ENCODE data around the gene SMTNL2.
"Not testable (repeated sequence)": the region's sequence is repeated elsewhere in the genome, so short reads cannot be mapped to it uniquely, and the experiment has no call there.

SMTNL2 gene

DNA sequence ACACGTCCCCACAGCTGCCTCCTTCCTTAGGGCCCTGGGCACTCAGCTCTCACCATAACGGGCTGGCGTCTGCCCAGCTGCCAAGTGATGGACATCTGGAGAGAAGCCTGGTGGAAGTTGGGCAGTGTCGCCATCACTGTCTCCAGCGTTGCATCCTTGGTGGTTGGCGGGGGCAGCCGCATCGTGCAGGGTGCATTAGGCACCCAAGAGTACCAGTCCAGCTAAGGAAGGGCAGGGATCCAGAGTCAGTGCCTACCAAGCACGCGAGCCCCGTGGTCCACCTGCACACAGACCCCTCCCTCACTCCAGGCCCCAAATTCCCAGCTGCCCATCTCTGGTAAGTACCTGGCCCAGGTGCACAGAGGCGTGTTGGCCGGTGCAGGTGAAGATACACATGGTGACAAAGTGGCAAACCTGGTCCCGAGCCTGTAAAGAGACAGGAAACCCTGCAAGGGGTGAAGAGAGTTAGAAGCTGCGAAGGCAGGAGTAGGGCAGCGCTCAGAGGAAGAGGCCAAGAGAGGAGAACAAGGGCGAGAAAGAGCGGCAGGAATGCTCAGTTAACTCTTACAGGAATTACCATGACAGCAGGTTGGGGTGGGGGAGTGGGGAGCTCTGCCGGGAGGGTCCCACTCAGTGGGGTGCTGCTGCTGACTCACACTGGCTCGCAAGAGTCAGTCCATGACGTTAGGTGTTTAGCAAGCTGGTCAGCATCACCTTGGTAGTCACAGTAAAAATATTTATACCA, 47.7 kb downstream of the SMTNL2 start:
- no peak for DNase-seq (ENCODE audit: low read depth in 1 of 2, low spot score in 1 of 2)

GRCh38 chr17:4632581-4632920, 48.2 kb downstream of the SMTNL2 start:
- no peak for DNase-seq (ENCODE audit: low read depth in 1 of 2, low spot score in 1 of 2)

- DNase-seq (ENCODE audit: low read depth in 1 of 2, low spot score in 1 of 2): no peak
Observed at GRCh38 chr17:4633643-4634042, 49.3 kb downstream of the SMTNL2 start.

DNA sequence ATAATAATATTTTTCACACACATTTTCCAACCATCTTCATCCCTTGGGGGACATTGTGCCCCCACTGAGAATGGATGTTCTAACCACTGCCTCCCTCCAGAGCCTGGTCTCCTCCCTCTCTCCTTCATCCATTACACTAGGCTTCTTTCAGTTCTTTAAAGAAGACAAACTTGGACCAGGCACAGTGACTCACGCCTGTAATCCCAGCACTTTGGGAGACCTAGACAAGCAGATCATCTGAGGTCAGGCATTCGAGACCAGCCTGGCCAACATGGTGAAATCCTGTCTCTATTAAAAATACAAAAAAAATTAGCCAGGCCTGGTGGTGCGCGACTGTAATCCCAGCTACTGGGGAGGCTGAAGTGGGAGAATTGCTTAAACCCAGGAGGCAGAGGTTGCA, 50.6 kb downstream of the SMTNL2 start:
- DNase-seq (ENCODE audit: low read depth in 1 of 2, low spot score in 1 of 2): no peak

DNA sequence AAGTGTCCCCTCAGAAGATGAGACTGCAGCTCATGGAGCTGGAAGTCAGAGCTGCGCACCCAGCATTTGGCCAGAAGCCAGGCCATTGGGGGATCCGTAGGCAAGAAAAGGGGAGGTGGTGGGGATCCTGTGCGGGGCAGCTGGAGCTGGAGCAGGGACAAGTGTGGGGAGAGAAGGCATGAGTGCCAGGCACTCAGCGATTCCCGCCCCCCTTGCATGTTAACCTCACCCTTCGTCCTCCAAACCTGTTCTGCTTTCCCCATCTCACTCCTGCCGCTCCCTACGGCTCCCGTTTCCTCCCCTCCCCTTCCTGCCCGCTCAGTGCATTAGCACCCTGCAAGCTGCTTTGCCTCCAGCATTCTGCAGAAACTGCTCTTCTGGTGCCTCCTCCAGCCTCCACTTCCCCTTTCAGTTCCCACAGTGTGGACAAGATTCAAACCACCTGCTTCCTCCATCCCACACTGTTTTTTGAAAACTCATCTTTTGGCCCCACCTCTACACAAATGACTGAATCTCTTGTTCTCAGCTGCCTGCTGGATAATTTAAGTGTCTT, 51.6 kb downstream of the SMTNL2 start:
- no peak for DNase-seq (ENCODE audit: low read depth in 1 of 2, low spot score in 1 of 2)

- DNase-seq (ENCODE audit: low read depth in 1 of 2, low spot score in 1 of 2): no peak
Observed at GRCh38 chr17:4636474-4637100, 52.3 kb downstream of the SMTNL2 start.

GRCh38 chr17:4638766-4639165, 54.4 kb downstream of the SMTNL2 start:
- DNase-seq (ENCODE audit: low read depth in 1 of 2, low spot score in 1 of 2): not testable (repeated sequence)

DNA sequence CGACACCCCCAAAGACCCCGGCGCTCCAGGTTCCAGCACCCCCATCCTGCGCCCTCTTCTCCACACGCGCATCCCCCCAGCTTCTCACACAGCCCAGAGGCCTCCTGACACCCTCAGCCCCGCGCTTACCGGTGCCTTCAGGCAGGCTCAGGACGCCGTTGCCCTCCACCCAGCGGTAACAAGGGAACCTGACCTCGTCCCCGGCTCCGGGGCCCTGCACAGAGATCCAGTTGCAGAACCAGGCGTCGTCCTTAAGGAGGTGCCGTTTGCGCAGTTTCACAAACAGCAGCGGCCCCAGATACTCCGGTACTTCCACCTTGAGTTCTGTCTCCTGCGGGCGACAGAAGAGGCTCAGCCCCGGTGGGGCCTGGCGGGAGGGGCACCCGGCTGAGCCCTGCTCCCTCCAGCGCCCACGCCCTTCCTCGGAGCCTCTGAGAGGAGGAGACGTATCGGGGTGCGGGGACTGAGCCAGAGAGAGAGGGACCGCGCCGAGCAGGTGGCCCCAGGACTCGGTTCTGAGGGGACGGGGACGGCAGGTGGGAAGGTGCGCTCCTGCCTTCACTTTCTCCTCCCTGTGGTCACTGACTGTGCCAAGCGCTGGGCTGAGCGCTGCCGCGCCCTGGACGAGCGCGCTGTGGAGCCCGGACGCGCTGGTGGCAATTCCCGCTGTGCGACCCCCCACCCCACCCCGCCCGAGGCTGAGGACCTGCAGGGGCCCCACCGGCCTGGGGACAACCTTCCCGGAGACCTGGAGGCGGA, 55.2 kb downstream of the SMTNL2 start:
- not testable (repeated sequence) for DNase-seq (ENCODE audit: low read depth in 1 of 2, low spot score in 1 of 2)

GRCh38 chr17:4640569-4641188, 56.4 kb downstream of the SMTNL2 start:
- DNase-seq (ENCODE audit: low read depth in 1 of 2, low spot score in 1 of 2): not testable (repeated sequence)

DNA sequence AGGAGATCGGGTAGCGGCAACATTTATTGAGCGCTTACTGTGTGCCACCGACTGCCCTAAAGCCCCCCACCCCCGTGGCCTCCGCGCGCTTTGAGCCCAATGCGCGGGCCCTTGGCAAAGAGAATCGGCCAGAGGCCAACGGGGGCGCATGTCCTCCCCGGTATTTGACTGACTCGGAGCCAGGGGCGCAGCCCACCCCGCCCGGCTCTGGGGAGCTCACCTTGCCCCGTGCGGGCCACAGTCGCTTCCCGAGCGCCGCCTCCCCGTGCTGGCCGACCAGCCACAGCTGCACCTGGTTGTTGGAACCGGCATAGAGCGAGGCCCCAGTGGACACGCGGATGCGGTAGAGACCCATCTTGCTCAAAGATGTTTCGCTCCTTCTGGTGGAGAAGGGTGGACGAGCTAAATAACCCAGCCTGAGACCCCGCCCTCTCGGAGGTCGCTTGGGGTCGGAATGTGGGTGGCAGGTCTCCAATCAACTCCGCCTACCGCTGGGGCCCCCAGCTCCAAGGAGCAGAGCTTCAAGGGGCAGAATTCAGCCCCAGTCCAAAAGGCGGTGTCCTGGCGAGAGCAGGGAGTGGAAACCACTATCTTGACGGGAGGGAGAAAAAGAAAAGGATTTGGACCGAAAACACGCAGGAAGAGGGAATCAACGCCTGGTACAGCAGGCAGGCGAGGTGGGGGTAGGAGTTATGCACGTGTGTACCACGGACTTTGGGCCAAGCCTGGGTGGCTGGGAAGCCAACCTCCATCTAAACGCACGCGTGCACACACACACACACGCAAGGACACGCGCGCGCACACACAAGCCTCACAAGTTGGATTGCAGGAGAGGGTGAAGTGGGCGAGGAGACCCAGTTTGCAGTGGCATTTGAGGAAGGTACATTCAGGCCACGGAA, 57.2 kb downstream of the SMTNL2 start, which contains the start of gene ALOX15:
ALOX15 (minus strand) TSS at position 382 of the 899 bp plus-strand sequence; CDS start at position 355, 27 bp downstream.
- no peak for DNase-seq (ENCODE audit: low read depth in 1 of 2, low spot score in 1 of 2)

DNA sequence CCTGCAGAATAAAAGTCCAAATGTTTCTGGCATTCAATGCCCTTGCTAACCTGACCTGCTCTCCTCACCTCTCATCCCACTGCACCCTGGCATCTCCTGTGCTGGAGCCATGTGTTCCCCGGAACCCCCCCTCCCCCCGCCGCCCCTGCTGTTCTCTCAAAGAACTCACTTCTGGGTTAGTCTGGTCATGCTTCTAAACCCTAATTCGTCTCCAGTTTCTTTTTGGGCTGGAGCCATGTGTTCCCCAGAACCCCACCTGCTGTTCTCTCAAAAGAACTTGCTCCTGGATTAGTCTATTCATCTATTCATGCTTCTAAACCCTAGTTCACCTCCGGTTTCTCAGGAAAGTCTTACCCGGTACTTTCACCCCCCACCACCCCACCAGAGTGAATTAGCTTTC, 58.0 kb downstream of the SMTNL2 start:
- DNase-seq (ENCODE audit: low read depth in 1 of 2, low spot score in 1 of 2): no peak

GRCh38 chr17:4643676-4644075, 59.3 kb downstream of the SMTNL2 start:
- no peak for DNase-seq (ENCODE audit: low read depth in 1 of 2, low spot score in 1 of 2)

GRCh38 chr17:4645642-4646041, 61.3 kb downstream of the SMTNL2 start:
- DNase-seq (ENCODE audit: low read depth in 1 of 2, low spot score in 1 of 2): no peak

GRCh38 chr17:4648741-4649140, 64.4 kb downstream of the SMTNL2 start:
- DNase-seq (ENCODE audit: low read depth in 1 of 2, low spot score in 1 of 2): no peak

DNA sequence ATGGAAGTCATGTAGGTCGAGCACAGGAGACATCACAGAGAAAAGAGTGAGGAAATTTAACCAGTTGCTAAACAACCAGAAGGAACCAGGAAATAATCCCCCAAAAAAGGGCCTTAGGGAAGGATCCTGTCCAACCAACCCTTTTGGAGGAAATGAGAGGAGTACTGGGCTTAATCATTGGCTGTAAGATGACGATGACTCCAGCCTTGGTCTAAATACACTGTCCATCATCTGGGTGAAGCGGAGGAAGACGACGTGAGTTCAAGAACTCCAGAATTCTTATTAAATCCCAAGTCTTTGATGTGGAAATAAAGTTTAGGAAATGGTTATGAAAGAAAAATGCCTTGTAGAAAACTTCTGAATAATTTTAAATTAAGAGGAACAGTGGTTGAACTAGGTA, 68.7 kb downstream of the SMTNL2 start:
- DNase-seq (ENCODE audit: low read depth in 1 of 2, low spot score in 1 of 2): no peak

- not testable (repeated sequence) for DNase-seq (ENCODE audit: low read depth in 1 of 2, low spot score in 1 of 2)
Observed at GRCh38 chr17:4655933-4656332, 71.6 kb downstream of the SMTNL2 start.

- DNase-seq (ENCODE audit: low read depth in 1 of 2, low spot score in 1 of 2): no peak
Observed at GRCh38 chr17:4657678-4658077, 73.3 kb downstream of the SMTNL2 start.

All from stimulated activated CD4-positive, alpha-beta T cell treated with anti-CD3 and anti-CD28 coated beads, Interleukin-15, amount 100 ng/mL, for 1 hour (primary cell).